ENCODE results near the gene CRB2.
"Not testable (repeated sequence)": the region's sequence is repeated elsewhere in the genome, so short reads cannot be mapped to it uniquely, and the experiment has no call there.

The CRB2 gene

DNA sequence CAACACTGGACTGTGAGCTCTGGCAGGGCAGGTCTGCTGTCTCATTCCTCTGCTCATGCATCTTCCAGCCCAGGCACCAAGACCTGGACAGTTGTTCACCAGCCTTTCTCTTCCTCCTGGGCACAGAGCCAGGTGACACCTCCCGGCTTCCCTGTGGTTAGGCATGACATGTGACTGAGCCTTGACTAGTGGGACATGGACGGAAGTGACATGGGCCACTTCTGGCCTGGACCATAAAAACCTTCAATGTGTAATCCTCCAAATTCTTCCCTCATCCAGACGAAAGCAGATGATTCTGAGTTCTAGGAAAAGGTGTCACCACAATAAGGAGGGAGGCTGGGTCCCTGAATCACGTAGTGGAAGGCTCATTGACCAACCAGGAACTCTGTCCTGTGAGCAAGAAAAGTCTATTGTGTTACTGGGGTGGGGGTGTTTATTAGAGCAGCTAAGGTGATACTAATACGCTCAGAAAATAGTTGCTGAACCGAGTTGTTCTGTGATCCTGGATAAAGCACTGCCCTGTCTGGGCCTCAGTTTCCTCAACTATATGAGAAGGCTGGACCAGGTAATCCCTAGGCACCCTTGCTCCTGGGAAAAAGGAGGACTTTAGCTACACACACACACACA lies 26.6 kb upstream of the CRB2 start:
- peak; percentile 83 for DNase-seq

DNA sequence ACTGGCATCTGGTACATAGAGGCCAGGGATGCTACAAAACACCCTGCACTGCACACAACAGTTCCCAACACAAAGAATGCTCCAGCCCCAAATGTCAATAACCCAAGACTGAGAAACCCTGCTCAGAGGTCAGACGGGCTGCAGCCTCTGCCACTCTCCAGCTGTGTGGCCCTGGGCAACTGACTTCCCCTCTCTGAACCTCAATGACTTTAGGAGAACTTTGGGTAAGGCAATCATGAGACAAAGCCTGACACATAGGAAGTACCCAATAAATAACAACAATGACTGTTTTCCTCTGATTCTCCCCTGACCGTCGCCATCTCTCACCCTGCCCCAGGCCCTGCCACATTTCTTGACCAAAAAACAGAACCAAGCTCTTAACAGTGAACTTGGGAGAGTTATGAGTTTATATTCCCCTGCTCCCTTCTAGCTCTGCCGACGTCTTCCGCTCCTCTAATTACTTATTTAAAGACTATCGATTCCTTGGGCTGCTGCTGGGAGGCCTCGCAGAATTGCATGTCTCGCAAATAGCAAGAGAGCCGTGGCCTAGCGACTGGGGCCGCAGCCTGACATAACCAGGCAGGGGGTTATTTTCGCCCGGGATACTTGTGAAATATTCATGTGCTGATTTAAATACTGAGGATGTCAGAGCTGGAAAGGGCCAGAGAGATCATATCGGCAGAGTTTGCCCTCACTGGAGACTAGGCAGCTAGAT lies 24.5 kb upstream of the CRB2 start:
- DNase-seq: no peak

DNA sequence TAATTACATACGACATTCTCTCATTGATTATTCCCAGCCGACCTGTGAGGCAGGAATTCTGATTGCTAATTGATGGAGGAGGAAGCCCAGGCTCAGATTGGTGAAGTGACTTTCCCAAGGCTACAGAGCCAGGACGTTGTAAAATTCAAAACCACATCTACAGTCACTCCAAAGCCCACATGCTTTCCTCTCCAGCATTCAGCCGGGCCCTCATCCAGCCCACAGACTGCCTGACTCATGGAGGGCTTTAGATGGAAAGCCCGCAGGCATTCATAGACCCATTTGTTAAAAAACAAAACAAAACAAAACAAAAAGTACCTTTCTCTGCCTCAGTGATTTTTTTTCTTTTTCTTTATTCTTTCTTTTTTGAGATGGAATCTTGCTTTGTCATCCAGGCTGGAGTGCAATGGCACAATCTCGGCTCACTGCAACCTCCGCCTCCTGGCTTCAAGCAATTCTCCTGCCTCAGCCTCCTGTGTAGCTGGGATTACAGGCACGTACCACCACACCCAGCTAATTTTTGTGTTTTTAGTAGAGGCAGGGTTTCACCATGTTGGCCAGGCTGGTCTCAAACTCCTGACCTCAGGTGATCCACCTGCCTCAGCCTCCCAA lies 22.8 kb upstream of the CRB2 start:
- DNase-seq: not testable (repeated sequence)

DNA sequence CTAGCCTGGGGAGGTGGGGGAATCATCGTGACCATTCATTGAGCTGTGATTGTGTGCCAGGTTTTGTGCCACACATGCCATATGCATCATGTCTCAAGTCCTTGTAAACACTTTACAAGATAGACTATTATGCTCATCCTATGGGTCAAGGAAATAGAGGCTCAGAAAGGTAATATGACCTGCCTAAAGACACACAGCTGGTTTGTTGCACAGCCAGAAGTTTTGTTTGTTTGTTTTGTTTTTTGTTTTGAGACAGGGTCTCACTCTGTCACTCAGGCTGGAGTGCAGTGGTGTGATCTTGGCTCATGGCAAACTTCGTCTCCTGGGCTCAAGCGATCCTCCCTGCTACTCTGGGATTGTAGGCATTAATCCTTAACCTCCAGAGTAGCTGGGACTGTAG lies 21.4 kb upstream of the CRB2 start:
- no peak for DNase-seq

DNA sequence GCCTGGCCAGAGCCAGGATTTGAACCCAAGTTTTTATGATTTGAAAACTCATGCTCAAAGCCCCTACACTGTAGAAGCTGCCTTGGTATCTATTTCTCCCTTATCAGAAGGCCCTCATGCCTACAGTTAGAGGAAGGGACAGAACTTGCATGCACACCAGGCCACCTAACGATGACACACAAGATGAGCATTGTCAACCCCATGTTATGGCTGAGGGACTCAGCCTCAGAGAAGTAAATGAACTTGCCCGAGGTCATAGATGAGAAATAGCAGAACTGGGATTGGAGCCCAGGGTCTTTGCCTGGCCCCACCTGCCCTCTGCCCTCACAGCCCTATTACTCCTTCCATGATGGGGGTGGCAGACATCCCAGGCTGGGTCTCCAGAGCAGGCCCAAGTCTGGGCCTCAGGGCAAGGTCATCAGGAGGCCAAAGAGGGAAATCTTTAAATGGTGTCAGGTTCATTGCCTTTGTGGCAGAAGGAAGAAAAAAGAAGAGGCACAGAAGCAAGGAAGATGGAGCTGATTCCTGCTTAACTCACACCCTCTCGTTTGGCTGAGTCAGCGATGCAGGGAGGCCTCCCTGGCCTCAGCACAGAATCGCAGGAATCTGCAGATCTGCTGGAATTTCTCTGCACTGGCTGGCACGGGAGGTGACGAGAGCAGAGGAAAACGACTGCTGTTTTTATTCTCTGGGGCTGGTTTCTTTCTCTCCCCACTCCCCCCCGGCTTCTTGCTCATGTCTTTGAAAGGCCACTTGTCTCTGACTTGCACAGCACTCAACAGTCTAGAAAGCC lies 20.6 kb upstream of the CRB2 start:
- DNase-seq: peak; percentile 23

DNA sequence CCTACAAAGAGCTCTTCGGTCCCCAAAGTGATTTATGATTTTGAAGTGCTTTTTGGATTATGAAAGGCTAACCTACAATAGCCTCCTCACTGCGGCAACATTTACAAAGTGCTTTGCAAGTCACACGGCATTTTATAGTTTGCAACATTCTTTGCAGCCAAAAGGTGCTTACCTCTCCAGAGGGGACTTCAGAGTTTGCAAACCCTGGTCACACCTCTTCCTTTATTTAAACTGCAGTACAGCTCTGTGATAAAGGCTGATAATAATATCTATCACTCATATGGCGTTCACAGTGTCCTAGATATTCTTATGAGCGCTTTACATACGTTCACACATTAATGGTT lies 20.0 kb upstream of the CRB2 start:
- DNase-seq: no peak

DNA sequence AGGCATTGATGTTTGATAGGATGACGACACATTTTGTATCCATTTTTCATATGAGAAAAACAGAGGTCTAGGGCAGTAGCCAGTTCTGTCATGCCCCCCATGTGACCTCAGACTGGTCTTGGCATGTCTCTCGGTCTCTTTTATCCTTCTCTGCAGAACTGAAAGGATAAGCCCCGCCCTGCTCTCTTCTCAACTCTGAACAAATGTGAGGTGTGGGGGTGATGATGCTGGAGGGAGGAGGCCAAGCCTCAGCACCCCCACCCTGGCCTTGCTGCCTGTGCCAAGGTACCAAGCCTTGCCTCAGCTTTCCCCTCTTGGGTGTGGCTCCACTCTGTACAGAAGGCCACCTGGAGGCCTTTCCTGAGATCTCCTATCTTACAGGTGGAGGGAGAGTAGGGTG lies 19.5 kb upstream of the CRB2 start:
- DNase-seq: no peak

DNA sequence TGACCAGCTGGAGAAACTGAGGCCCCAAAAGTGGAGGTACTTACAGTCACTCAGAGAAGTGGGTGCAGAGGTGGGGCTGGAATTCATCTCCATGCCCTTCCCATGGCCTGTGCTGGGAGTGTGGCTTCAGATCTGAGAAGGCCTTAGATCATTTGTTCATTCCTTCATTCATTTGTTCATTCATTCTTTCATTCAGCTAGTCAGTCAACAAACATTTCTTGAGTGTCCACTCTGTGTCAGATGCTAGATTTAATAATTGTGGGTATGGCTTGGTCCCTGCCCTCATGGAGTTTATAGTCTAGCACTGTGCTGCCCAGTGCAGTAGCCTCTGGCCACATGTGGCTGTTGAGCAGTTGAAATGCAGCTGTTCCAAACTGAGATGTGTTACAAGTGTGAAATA lies 19.0 kb upstream of the CRB2 start:
- DNase-seq: no peak

DNA sequence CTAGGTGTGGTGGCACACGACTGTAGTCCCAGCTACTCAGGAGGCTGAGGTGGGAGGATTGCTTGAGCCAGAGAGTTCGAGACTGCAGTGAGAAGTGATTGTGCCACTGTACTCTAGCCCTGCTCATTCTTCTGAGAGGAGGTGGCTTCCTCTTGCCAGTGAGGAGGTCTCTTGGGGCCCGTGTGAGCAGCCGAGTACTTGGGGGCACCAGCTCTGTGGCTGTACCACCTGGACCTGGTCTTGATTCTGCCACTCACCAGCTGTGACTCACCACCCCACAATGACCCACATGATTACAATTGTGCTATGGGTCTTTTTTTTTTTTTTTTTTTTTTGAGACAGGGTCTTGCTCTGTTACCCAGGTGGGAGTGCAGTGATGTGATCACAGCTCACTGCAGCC lies 18.0 kb upstream of the CRB2 start:
- DNase-seq: no peak

DNA sequence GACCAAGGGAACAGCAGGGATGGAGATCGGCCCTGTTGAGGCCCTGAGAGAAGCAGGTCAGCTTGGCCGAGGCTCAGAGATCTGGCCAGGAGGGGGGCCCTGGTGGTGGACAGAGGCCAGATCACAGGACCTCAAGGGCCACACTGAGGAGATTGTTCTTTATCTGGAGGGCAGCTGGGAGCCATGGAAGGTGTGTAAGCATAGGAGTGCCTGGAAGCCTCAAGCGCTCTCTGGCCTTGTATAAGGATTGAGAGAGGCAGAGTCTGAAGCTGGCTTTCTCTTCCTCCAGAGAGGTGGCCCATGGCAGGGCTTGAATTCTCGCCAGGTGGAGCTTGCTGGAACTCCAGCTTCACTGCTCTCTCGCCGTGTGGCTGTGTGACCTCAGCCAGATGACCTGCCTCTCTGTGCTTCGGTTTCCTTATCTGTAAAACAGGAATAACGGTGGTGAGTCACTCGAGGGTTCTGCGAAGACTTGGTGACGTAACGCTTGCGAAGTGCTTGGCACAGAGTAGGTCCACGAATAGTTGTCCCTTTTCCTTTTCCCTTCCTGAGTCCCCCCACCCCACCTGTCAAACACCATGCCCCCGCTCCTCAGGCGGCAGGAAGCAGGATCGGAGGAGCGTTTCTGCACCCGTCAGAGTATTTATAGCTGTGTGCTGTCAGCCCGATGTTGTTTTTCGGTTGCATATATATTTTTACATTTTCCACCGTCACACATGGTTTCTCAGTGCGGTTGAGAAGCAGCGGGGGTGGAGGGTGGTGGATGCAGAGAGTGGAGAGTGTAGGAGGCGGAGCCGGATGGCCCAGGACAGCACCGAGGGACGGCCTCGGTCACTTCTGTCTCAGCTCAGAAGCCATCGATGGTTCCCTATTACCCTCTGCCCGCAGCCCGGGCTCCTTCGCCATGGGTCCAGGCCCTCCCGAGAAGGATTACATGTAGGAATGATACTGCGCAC lies 17.0 kb upstream of the CRB2 start:
- no peak for DNase-seq

DNA sequence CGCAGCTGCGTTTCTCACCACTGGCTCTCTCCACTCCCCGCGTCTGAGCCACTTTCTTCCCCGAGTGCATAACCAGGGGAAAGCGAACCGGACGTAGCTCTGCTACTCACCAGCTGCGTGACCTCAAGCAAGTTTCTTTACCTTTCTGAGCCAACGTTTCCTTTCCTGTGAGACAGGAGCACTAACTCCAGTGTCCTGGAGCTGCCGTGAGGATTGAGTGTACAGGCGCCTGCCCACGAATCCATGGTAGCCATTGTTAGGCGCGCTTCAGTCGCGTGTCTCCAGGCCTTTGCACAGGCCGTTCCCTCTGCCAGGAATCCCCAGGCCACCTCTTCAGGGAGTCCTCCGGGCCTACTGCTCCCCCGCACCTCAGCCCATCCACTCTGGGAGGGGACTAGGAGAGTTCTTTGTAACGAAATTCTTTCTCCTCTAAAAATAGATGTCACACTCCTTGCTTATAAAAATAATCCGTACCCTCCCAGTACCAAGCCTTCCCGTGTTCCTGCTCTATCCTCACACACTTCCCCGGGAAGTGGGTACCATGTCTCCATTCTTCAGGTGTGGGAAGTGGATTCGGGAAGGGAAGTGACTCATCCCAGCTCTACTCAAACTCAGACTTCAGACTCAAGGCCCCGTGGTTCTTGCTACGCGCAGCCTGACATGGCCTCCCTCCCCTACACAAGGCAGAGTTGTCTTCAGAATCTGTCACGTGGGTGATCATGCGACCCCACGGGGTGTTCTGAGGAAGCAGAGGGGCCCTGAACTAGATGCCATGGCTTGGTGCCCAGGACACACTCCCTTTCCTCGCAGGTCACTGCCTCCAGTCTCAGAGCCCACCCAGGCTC lies 16.1 kb upstream of the CRB2 start:
- DNase-seq: no peak

DNA sequence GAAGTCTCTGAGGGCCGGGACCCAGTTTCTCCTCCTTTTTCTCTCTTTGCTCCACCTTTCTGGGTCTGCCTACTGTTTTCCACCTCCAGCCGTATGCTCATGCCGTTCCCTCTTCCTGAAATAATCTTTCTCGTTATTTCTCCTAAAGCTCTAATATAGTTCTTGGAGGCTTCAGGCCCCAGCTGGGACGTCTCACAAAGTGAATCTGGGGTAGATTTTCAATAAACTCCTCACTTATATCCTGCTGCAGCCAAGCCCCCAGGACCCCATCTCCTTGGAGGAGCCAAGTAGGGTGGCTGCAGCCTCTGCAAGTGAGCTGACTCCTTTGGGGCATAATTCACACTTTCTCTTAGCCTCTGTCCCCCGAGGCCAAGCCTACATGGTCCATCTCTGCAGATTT lies 14.2 kb upstream of the CRB2 start:
- no peak for DNase-seq

DNA sequence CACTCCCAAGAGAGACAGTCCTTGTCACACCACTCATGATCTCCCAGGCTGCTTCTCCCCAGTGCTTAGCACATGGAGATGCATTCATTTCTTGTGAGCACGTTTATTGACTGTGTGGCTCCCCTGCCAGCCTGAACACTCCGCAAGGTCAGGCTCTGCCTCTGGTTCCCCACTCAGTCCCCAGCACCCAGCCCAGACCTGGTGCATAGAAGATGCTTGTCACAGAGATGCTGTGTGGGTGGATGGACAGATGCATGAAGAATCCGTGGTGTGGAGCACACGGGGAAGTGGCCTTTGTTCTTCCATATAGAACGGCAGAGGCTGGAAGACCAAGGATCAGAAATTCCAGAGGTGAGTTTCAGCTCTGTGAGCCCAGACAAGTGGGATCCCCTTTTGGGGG lies 13.8 kb upstream of the CRB2 start:
- DNase-seq: no peak

DNA sequence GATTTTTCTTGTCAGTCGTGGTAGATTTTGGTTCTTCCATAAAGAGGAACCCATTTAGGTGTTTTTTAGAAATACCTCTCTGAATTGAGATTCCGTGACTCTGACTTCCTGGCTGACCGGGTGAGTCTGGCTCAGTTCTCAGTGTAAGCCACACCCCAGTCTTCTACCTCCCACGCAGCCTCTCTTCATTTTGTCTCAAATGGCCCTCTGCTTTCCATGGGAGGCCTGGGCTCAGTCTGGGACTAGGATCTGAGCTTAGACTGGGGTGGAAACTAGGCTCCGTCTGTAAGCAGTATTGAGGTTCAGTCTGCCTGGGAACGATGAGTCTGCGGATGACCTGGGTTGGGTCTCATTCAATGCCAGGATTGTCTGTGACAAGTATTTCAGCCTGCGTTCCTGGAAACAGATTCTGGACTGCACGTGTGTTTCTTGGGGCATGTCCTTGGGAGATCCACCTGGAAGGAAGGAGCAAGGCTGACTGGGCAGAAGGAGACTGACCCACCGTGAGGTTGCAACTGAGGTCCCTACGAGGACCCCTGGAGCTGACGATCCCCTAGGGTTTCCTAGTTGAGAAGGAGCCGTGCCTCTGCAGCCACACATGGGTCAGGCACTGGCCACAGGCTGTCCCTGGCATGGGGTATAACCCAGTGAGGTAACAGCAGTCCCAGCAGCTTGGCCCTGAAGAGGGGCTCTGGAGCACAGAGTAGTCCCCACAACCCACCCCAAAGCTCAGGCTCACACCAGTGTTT lies 12.4 kb upstream of the CRB2 start:
- peak; percentile 61 for DNase-seq

DNA sequence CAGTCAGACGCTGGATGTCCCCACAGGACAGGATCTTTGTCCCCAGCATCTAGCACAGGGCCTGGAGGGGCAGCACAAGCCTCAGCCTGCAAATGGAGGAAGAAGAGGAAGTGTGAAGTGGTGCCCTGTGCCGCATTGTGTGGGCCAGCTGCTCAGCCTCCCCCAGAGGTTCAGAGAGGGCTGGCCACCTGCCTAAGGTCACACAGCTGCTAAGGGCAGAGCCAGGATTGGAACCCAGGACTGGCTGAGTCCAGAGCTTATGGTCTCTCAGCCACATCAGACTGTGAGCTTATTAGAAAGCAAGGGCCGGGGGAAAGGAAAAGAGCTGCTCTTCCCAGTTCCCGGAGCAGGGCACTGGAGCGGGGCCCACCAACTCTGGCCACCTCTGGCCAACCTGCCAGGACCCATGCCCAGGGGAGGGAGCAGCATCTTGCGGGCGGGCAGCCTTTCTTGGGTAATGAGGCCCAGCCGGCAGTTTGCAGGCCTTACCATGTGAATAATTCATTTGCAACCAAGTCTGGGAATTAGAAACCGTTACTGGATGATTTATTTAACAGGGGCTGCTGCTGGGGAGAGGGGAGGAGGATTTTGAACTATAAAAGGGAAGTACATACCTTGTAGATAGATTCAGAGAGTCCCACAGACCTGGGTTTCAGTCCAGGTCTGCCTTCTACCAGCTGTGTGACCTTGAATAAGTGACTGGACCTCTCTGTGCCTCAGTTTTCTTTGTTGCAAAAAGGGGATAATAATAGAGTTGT lies 11.6 kb upstream of the CRB2 start:
- DNase-seq: no peak

DNA sequence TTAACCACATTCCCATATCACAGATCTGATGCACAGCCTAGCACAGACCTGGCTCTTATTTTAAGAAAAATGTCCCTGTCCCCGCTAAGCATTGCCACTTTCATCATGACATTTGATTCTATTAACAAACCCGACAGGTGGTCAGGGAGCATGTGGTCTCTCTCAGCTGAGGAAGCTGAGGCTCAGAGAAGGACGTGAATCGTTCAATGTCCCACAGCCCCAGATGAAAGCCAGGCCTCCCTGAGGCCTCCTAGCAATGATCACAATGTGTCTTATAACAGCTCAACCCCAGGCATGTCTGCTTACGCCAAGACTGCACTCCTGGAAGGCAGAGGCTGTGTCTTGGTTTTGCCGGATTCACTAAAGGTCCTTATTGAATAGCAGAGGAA lies 10.4 kb upstream of the CRB2 start:
- DNase-seq: no peak

DNA sequence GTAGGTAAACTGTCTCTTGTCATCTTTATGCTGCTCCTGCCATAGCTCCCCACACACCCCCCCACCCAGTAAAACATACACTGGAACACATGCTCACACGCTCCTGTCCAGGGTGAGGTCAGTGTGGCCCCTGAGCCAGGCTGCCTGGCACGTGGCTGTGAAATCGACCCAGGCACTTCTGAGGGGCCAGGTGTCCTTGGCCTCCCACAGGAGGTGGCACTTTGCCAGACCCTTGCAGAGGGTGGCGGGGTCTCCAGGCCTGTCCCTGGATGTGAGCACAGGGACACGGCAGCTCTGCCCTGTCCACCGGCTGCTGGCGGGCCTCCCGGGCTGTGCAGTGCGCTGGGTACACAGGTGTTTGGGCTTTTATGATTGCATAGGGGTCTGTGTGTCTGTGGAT lies 10.0 kb upstream of the CRB2 start:
- no peak for DNase-seq

DNA sequence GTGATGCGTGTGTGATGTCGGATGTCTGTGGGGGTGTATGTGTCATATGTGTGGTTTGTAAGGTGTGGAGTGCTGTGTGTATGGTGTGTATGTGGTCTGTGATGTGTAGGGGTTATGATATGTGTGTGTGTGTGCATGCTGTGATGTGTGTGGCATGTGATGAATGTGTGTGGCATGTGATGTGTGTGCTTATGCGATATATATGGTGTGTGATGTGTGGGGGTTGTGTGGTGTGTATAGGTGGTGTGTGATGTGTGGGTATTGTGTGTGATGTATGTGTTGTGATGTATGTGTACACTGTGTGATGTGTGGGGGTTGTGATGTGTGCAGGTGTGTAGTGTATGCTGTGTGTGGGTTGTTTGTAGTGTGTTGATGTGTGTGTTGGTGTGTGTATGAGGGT lies 9.2 kb upstream of the CRB2 start:
- no peak for DNase-seq

DNA sequence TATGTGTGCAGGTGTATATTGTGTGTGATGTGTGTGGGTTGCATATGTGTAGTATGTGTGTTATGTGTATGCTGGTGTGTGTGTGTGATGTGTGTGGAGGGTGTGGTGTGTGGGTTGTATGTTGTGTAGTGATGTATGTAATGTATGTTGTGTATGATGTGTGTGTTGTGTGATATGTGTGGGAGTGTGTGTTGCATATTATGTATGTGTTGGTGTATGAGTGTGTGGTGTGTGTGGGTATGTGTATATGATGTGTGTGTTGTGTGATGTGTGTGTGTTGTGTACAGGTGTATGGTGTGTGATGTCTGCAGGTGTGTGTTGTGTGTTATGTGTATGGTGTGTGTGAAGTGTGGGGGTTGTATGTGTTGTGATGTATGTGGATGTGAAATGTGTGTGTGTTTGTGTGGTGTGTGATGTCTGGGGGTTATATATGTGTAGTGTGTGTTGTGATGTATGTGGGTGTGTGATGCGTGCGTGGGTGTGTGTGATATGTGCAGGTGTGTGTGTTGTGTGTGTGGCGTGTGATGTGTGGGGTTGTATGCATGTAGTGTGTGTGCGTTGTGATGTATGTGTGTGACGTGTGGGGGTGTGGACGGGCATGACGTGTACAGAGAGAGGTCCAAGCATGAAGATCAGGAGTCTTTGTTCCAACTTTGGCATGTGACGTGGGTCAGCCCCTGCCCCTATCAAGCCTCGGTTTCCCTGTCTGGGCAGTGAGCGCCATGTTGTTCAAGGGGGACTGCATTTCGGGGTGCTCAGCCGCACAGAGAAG lies 8.5 kb upstream of the CRB2 start:
- DNase-seq: no peak
